Colonic mucosa (tissue), 4 donors: ENCODE measurements around the gene PARP1. TPM values are rescaled to one million over a fixed set of nuclear protein-coding genes. Genes with fewer than 3 reads are reported as not detected.
A peak's percentile ranks its signal among the peaks of the same experiment; 100 is the strongest.

Source experiments
- DNase-seq: peaks from one replicate; pipeline ENCODE4 v3.0.0-alpha.2; 2020
- H3K27ac ChIP-seq: fragments of 200-600 bp; one replicate; pipeline ENCODE4 v1.8.0; 2021
- H3K27me3 ChIP-seq: fragments of 200-600 bp; one replicate; pipeline ENCODE4 v1.8.0; 2021
- H3K36me3 ChIP-seq: fragments of 200-600 bp; one replicate; pipeline ENCODE4 v1.8.0; 2021
- H3K4me1 ChIP-seq: fragments of 200-600 bp; one replicate; pipeline ENCODE4 v1.8.0; 2021; ENCODE audit warnings: mild to moderate bottlenecking
- H3K4me3 ChIP-seq: fragments of 200-600 bp; one replicate; pipeline ENCODE4 v1.8.0; 2021
- H3K9ac ChIP-seq, 2 donors: one replicate each; pipeline ENCODE4 v1.7.0; 2013; ENCODE audit warnings: control low read depth in 2 of 2, low read depth in 2 of 2, low read length in 2 of 2
- H3K9me3 ChIP-seq: fragments of 200-600 bp; one replicate; pipeline ENCODE4 v1.8.0; 2021
- CTCF ChIP-seq: fragments of 200-600 bp; IDR thresholded peaks from one replicate; pipeline ENCODE4 v1.8.0; 2022; ENCODE audit warnings: antibody characterized with exemption, mild to moderate bottlenecking
- intact Hi-C: fragments of 100-400 bp; cut with DNase I; formaldehyde crosslinking; loops from one replicate; pipeline ENCODE4 v1.14.1; 2022
- total RNA-seq, 2 donors: library from RNA; stranded (reverse); fragmentation: NEBNext Ultra II Directional in 1 of 2; extraction: Animal tissue kit (Norgen Biotek cat#: 25700) in 1 of 2; gene quantifications; one replicate each; pipeline ENCODE4 v1.2.1, GENCODE V29; 2021
- donor health status: healthy.
- donor health status: DM: no; HTN: no; CAD: no.
- donor health status: DM: no; HTN: no; CAD: no.

PARP1 gene
- total RNA-seq, result 10 to 100 TPM; 56.7 to 96.3 TPM

- Histone ChIP-seq H3K27me3 (no peaks in the 10 kb centered on the region), H3K9me3 (no peaks in the 10 kb centered on the region), H3K4me1 (peaks cover 13% of the 10 kb centered on the region), H3K9ac (peak within 1 kb of the TSS; percentile 69 to 73), H3K4me3 (peak within 1 kb of the TSS; percentile 78), H3K36me3 (no peaks in the 10 kb centered on the region), H3K27ac (peak within 1 kb of the TSS; percentile 90)
- intact Hi-C loops, result no loop called here
- DNase-seq, result peak; percentile 85
- peak; percentile 63 for TF ChIP-seq CTCF
Observed at GRCh38 chr1:226407497-226408284, at the start of gene PARP1. TSS of gene PARP1 (minus strand) at chr1:226408093. CDS start at chr1:226407929, 164 bp downstream.

DNA sequence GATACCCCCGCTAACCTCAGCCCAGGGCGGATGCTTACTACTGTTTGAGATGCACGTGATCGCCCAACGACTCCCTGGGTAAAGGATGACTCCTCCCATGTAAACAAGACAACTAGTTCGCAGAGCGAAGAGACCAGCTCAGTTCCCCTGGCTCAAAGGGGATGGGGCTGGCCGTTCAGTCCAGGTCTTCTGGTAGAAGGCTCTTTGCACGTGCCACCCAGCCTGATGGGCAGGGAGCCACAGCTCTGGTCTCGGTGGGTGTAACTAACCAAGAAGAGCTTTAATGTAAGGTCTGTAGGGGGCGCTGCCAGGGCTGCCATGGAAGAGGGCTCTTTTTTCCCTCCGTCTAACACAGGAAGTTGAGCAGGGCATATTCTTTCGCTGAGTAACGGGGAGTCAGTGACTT lies 49.4 kb upstream of the PARP1 start:
- Histone ChIP-seq H3K36me3 (no peaks in the 10 kb centered on the region), H3K4me1 (no peaks in the 10 kb centered on the region), H3K4me3 (no peak overlapping the region), H3K9me3 (no peaks in the 10 kb centered on the region), H3K27me3 (no peaks in the 10 kb centered on the region), H3K9ac (no peak overlapping the region), H3K27ac (no peak overlapping the region)
- TF ChIP-seq CTCF, result no peak
- DNase-seq, result no peak
- intact Hi-C loops, result no loop called here

- no peaks in the 10 kb centered on the region for H3K36me3 ChIP-seq
- no peak overlapping the region for H3K27ac ChIP-seq
- H3K9ac ChIP-seq, result no peak overlapping the region
- no peak for TF ChIP-seq CTCF
- H3K4me1 ChIP-seq, result no peaks in the 10 kb centered on the region
- H3K27me3 ChIP-seq, result no peaks in the 10 kb centered on the region
- H3K4me3 ChIP-seq, result no peak overlapping the region
- intact Hi-C loops, result no loop called here
- H3K9me3 ChIP-seq, result no peaks in the 10 kb centered on the region
- no peak for DNase-seq
Observed at GRCh38 chr1:226455843-226456242, 48.0 kb upstream of the PARP1 start.

DNA sequence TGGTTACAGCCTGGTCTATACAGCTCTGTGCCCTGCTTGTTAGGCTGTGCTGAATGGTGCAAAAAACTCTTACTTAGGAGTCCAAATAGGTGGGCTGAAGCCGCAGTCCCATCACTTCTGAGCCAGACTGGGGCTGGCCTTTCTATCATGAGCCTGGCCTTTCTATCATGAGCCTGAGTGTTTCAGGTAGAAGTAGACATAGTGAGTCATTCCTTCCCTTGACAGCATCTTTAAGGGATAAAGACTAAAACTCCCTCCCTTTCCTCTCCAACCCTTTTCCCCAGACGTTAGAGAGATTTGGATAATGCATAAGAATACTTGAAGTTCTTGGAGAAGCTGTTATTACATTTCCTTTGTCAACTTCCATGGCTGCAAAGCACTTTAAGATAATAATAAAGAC lies 46.5 kb upstream of the PARP1 start:
- intact Hi-C loops, result no loop called here
- no peaks in the 10 kb centered on the region for H3K9me3 ChIP-seq
- TF ChIP-seq CTCF, result no peak
- no peaks in the 10 kb centered on the region for H3K36me3 ChIP-seq
- H3K4me1 ChIP-seq, result no peaks in the 10 kb centered on the region
- H3K4me3 ChIP-seq, result no peak overlapping the region
- no peak overlapping the region for H3K27ac ChIP-seq
- no peak for DNase-seq
- no peak overlapping the region for H3K9ac ChIP-seq
- no peaks in the 10 kb centered on the region for H3K27me3 ChIP-seq

GRCh38 chr1:226453015-226453704 lies 45.3 kb upstream of the PARP1 start:
- Histone ChIP-seq H3K9me3 (no peaks in the 10 kb centered on the region), H3K27ac (no peak overlapping the region), H3K9ac (no peak overlapping the region), H3K27me3 (no peaks in the 10 kb centered on the region), H3K36me3 (no peaks in the 10 kb centered on the region), H3K4me3 (no peak overlapping the region), H3K4me1 (no peaks in the 10 kb centered on the region)
- TF ChIP-seq CTCF, result no peak
- DNase-seq, result no peak
- intact Hi-C loops, result no loop called here
